Measurements from ENCODE around the gene IPO11.
"Not testable (repeated sequence)": the region's sequence is repeated elsewhere in the genome, so short reads cannot be mapped to it uniquely, and the experiment has no call there.

IPO11 gene

GRCh38 chr5:62520812-62521211 is 108.2 kb downstream of the IPO11 start:
- DNase-seq, result not testable (repeated sequence)

- DNase-seq, result no peak
Observed at GRCh38 chr5:62521319-62521718, 108.8 kb downstream of the IPO11 start.

- DNase-seq, result no peak
Observed at GRCh38 chr5:62522811-62523210, 110.2 kb downstream of the IPO11 start.

GRCh38 chr5:62533597-62533996 is 121.0 kb downstream of the IPO11 start:
- DNase-seq, result no peak

- DNase-seq, result no peak
Observed at GRCh38 chr5:62534461-62535236, 122.1 kb downstream of the IPO11 start.

- no peak for DNase-seq
Observed at GRCh38 chr5:62536232-62536631, 123.7 kb downstream of the IPO11 start.

- no peak for DNase-seq
Observed at GRCh38 chr5:62536783-62537182, 124.2 kb downstream of the IPO11 start.

GRCh38 chr5:62538017-62538942 is 125.7 kb downstream of the IPO11 start:
- no peak for DNase-seq

- DNase-seq, result no peak
Observed at GRCh38 chr5:62542720-62543119, 130.2 kb downstream of the IPO11 start.

GRCh38 chr5:62547945-62548630 is 135.5 kb downstream of the IPO11 start:
- DNase-seq, result no peak

- no peak for DNase-seq
Observed at GRCh38 chr5:62550103-62550502, 137.5 kb downstream of the IPO11 start.

- DNase-seq, result no peak
Observed at GRCh38 chr5:62555930-62556329, 143.4 kb downstream of the IPO11 start.

- DNase-seq, result no peak
Observed at GRCh38 chr5:62558941-62559340, 146.4 kb downstream of the IPO11 start.

- DNase-seq, result no peak
Observed at GRCh38 chr5:62560786-62561185, 148.2 kb downstream of the IPO11 start.

- DNase-seq, result no peak
Observed at GRCh38 chr5:62561896-62562295, 149.3 kb downstream of the IPO11 start.

GRCh38 chr5:62562867-62563266 is 150.3 kb downstream of the IPO11 start:
- no peak for DNase-seq

- no peak for DNase-seq
Observed at GRCh38 chr5:62564101-62564500, 151.5 kb downstream of the IPO11 start.

- DNase-seq, result not testable (repeated sequence)
Observed at GRCh38 chr5:62565740-62566139, 153.2 kb downstream of the IPO11 start.

- DNase-seq, result no peak
Observed at GRCh38 chr5:62568143-62568542, 155.6 kb downstream of the IPO11 start.

- no peak for DNase-seq
Observed at GRCh38 chr5:62568800-62569432, 156.4 kb downstream of the IPO11 start.

- DNase-seq, result no peak
Observed at GRCh38 chr5:62569470-62569869, 156.9 kb downstream of the IPO11 start.

- DNase-seq, result no peak
Observed at GRCh38 chr5:62572918-62573514, 160.5 kb downstream of the IPO11 start.

Data from NCI-H2081 (cell line).